ENCODE measurements around the gene ARHGAP22. TPM values are rescaled to one million over a fixed set of nuclear protein-coding genes. Genes with fewer than 3 reads are reported as not detected.

Gene ARHGAP22
- total RNA-seq, 2 donors from 2014 or later, result 0.32 to 0.48 TPM

DNA sequence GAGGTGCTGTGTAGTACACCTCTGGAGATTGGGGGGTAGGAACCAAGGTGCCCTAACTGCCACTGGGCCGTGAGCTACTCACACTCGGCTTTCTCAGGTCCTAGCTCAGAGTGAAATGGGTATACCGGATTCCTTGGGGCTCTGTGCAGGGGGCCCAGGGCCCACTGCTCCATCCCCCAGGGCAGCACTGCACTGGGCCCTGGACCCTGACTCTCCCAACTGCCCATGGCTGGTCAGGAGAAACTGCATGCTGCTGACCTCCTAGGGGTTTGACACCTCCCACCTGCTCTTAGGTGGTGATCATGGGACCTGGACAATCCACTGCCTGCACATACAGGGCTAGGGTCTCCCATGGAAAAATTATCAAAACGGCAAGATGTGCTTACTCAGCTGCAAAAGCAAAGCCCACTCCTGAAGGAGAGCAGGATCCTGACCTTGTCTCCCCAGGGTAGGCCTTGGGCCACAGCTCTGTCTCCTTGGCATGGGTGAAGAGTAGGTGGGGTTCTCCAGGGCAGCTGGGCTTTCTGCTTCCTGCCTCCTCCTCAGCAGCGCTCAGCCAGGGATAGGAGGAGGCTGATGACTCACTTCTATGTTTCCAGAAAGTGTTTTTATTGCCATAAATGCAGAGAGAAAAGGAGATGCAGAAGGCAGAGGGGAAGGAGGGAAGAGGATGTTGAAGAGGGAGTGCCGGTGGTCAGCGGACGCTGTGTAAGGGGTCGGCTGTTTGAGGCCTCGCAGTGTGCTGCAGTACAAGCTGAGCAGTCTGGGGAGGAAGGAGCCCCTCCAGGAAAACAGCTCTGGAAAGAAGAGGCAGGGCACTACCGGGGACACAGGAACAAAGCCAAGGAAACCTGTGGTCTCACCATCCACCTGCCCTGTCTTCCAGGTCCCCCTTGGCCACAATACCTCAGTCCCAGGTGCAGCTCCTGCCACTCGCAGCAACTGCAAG lies 107.8 kb downstream of the ARHGAP22 start:
- peaks cover 17% of the 10 kb centered on the region for H3K27me3 Mint-ChIP-seq
- H3K4me1 Mint-ChIP-seq, result peaks cover 9% of the 10 kb centered on the region
- no peak overlapping the region for H3K27ac Mint-ChIP-seq
- ATAC-seq (replicated peaks), result no peak
- no peak overlapping the region for H3K4me3 Mint-ChIP-seq
- H3K36me3 Mint-ChIP-seq (ENCODE audit: low read depth), result no peaks in the 10 kb centered on the region
- H3K9me3 Mint-ChIP-seq, result no peaks in the 10 kb centered on the region

DNA sequence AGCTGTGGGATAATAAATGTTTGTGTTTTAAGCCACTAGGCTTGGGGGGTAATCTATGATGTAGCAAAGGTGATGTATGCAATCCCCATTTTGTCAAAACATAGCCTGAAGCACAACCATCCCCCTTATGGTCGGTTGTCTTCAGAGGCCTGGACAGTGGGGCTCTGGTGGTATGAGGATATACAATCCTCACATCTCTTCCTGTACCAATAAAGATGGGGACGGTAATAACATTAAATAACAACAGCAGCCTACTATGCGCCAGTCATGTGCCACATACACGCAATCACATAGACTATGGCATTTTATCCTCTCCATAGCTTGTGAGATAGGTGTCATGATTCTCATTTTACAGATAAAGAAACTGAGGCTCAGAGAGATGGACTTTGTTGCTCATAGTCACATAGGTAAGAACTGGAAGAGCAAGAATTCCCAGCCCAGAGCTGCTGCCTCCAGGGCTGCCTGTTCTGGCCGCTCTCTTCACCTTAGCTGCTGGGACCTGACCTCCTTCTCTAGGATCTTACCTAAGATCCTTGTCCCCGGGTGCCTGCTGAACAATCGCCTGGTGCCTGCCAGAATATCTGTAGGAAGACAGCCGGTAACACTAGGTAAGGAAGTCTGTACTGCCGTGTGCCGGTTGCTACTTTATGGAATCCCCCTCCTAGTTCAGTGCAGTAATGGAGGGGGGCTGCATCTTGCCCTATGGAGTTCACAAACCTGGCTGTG lies 108.6 kb downstream of the ARHGAP22 start:
- Mint-ChIP-seq H3K36me3 (ENCODE audit: low read depth) (no peaks in the 10 kb centered on the region), H3K4me3 (no peak overlapping the region), H3K27ac (no peak overlapping the region), H3K9me3 (no peaks in the 10 kb centered on the region), H3K27me3 (peaks cover 19% of the 10 kb centered on the region), H3K4me1 (peaks cover 9% of the 10 kb centered on the region)
- ATAC-seq (replicated peaks), result no peak

DNA sequence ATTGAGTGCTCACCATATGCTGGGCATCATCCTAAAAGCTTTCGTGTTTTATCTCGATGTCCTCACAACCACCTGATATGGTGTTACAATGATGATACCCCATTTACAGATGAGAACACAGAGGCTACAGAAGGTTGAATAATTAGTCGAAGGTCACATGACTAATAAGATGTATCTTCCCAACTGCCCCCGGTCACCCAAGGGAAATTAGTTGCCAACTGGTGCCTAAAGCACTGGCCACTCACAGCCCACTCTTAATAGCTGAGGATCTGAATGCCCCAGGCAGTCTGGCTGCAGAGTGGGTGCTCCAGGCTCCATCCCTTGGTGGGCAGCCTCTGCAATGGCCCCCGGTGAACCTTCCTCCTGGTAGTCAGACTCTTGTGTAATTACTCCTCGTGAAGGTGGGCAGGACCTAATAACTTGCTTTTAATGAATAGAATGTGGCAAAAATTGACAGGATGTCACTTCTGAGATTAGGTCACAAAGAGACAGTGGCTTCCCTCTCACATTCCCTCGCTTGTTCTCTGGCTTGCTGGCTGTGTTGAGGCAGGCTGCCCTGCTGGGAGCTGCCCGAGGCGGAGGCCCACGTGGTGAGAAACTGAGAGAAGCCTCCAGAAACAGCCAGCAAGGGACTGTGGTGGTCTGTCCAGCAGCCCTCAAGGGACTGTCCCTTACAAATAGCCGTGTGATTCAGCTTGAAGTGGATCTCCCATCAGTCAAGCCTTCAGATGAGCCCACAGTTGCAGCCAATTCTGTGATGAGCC lies 109.4 kb downstream of the ARHGAP22 start:
- ATAC-seq (replicated peaks), result no peak
- no peak overlapping the region for H3K4me3 Mint-ChIP-seq
- peaks cover 27% of the 10 kb centered on the region for H3K27me3 Mint-ChIP-seq
- H3K9me3 Mint-ChIP-seq, result no peaks in the 10 kb centered on the region
- peaks cover 9% of the 10 kb centered on the region for H3K4me1 Mint-ChIP-seq
- no peak overlapping the region for H3K27ac Mint-ChIP-seq
- H3K36me3 Mint-ChIP-seq (ENCODE audit: low read depth), result no peaks in the 10 kb centered on the region

DNA sequence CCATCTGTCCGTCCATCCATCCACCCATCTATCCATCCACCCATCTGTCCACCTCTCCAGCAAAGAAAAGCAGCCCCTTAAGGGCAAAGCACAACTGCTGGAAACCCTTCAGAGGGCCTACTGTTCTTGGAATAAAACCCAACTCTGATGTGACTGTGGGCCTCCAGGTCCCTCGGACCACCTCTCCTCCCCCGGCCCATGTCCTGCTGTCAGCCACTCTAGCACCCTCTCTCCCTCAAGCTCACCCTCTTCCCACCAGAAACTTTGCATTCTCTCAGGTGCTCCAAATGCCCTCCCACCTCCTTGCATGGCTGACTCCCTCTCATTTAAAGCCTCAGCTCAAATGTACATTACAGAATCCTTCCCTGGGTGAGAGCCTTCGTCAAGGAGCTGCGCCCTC lies 110.3 kb downstream of the ARHGAP22 start:
- H3K4me1 Mint-ChIP-seq, result peaks cover 9% of the 10 kb centered on the region
- no peak overlapping the region for H3K4me3 Mint-ChIP-seq
- H3K9me3 Mint-ChIP-seq, result no peaks in the 10 kb centered on the region
- H3K27me3 Mint-ChIP-seq, result peaks cover 27% of the 10 kb centered on the region
- no peaks in the 10 kb centered on the region for H3K36me3 Mint-ChIP-seq (ENCODE audit: low read depth)
- H3K27ac Mint-ChIP-seq, result no peak overlapping the region
- no peak for ATAC-seq (replicated peaks)

DNA sequence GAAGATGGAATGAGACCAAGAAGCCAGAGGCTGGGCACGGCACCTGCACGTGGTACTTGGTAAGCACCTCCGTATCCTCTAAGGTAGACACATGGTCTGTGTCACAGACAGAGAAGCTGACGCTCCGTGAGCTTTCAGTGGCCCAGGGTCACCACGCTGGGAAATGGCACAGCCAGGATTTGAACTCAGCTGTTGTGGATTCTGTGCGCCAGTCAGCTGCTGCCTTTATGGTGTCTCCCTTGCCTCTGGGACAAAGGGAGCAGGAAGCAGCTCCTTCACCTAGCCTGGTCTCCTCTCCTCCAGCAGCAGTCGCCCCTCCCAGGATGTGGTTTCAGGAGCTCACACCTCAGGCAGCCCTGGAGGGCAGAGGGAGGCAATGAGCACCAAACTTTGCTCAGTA lies 110.8 kb downstream of the ARHGAP22 start:
- Mint-ChIP-seq H3K36me3 (ENCODE audit: low read depth) (no peaks in the 10 kb centered on the region), H3K4me1 (peaks cover 9% of the 10 kb centered on the region), H3K27me3 (peaks cover 29% of the 10 kb centered on the region), H3K27ac (no peak overlapping the region), H3K9me3 (no peaks in the 10 kb centered on the region), H3K4me3 (no peak overlapping the region)
- ATAC-seq (replicated peaks), result no peak

DNA sequence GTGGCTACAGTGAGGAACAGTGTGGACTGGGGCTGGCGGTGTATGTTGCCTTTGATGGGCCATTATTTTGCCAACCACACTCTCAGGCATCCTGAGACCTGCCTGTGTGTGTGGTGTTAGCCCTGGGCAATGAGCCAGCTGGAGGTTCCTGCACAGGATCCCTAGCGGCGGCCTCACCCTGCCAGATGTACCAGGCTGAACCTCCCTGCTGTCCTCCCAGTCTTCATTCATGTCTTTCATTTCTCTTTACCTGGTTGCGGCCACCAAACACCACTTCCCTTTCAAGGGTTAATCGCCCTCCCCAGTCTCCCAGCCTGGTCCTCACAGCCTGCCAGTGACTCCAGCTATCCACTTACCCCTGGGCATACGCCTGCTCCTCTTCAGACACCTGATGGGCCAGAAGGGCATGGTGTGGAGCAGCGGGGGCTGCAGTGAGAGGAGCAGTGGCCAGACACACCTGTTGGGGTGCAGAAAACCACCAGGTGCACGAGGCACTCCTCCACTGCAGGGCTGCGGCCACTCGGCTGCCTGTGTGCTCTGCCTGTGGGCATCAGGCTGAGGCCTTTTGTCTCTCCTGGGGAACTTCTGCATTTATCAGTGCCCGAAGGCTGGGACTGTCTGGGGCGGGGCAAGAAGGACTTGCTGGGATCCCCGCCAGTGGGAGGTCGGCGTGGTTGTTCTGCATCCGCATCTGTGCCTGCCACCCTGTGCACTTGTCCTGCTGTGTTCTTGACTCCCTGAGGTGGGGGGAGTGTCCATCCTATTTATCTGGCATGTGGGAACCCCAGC lies 111.6 kb downstream of the ARHGAP22 start:
- no peaks in the 10 kb centered on the region for H3K9me3 Mint-ChIP-seq
- ATAC-seq (replicated peaks), result no peak
- no peak overlapping the region for H3K4me3 Mint-ChIP-seq
- H3K4me1 Mint-ChIP-seq, result peaks cover 9% of the 10 kb centered on the region
- no peaks in the 10 kb centered on the region for H3K36me3 Mint-ChIP-seq (ENCODE audit: low read depth)
- no peak overlapping the region for H3K27ac Mint-ChIP-seq
- H3K27me3 Mint-ChIP-seq, result peaks cover 34% of the 10 kb centered on the region

DNA sequence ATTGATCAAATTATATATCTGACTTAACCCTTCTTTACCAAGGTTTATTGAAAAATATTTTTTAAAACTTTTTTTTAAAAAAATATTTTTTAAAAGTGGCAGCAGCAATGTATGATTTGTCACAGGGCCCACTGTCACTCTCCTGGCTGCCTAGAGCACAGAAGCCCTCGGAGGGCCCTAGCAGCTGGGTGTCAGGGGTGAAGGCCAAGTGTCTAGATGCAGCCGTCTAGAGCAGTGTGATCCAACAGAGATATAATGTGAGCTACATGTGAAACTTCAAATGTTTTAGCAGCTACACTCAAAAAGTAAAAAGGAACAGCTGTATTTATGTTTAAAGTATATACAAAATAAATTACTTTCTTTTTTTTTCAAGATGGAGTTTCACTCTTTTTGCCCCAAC lies 112.7 kb downstream of the ARHGAP22 start:
- no peaks in the 10 kb centered on the region for H3K36me3 Mint-ChIP-seq (ENCODE audit: low read depth)
- H3K4me1 Mint-ChIP-seq, result peaks cover 9% of the 10 kb centered on the region
- no peaks in the 10 kb centered on the region for H3K9me3 Mint-ChIP-seq
- H3K27me3 Mint-ChIP-seq, result peaks cover 35% of the 10 kb centered on the region
- no peak for ATAC-seq (replicated peaks)
- H3K4me3 Mint-ChIP-seq, result no peak overlapping the region
- H3K27ac Mint-ChIP-seq, result no peak overlapping the region

DNA sequence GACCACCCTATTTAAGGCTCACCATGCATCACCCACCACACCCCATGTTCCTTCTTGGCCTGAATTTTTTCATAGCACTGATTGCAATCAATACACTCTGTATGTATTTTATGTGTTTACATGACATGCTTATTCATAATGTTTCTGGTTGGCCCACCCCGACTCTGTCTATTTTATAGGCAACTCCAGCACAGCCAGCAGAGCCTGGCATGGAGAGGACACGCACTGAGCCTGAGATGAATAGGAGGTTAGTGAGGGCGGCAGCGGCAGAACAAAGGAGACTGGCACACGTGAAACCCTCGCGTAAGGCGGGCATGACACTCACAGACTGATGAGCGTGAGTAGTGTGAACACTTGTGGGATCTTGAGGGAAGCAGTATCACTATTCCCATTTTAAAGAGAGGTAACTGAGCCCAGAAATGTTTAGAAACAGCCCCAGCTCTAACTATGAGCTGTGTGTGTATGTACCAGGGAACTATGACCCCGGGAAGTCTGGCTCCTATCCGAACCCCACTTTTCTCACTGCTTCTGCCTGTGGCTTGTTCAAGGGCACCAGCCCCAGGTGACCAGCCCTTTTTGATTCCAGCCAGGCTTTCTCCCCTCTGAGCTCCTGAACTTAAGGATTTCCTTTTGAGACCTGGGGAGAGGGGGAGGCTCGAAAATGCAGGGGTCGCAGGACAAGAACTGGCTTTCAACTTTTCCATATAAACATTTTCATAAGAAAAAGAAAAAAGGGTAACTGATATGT lies 113.3 kb downstream of the ARHGAP22 start:
- no peaks in the 10 kb centered on the region for H3K36me3 Mint-ChIP-seq (ENCODE audit: low read depth)

DNA sequence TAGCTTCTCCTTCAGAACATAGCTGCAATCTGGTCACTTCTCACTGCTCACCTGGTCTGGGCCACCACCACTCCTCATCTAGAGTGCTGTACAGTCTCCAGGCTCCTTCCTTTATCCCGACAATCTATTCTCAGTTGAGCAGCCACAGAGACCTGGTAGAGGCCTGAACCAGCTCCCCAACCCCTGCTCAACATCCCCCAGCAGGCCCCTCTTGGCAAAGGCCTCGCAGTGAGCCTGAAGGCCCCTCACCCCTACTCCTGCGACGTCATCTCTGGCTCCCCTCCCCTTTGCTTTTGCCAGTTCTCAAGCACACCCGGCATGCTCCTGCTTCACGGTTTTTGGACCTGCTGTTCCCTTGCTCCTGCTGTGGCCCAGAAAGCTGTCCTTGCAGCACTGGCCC lies 113.9 kb downstream of the ARHGAP22 start:
- peaks cover 35% of the 10 kb centered on the region for H3K27me3 Mint-ChIP-seq
- no peak overlapping the region for H3K4me3 Mint-ChIP-seq
- no peaks in the 10 kb centered on the region for H3K36me3 Mint-ChIP-seq (ENCODE audit: low read depth)
- H3K9me3 Mint-ChIP-seq, result no peaks in the 10 kb centered on the region
- no peak overlapping the region for H3K27ac Mint-ChIP-seq
- ATAC-seq (replicated peaks), result no peak
- peaks cover 9% of the 10 kb centered on the region for H3K4me1 Mint-ChIP-seq

More for the DNA sequence above, 113.3 kb downstream of the ARHGAP22 start:
- Mint-ChIP-seq H3K27me3 (peaks cover 35% of the 10 kb centered on the region), H3K4me3 (no peak overlapping the region), H3K4me1 (peaks cover 9% of the 10 kb centered on the region), H3K9me3 (no peaks in the 10 kb centered on the region), H3K27ac (no peak overlapping the region)
- no peak for ATAC-seq (replicated peaks)

DNA sequence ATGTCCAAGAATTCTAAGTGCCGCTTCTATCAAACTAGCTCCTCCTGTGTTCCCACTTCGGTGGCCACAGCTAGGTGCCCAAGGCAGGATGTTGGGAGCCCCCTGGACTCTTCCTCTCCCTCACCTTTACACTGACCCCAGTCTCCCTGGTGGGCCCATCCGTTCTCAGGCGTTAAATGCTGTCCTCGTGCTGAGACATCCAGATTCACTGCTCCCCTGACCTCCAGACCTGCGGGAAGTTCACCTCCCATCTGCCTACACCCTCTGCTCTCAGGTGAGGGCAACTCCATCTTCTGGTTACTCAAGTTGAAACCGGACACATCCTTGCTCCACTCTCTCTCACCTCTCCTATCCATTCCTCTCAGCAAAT lies 114.3 kb downstream of the ARHGAP22 start:
- no peak overlapping the region for H3K27ac Mint-ChIP-seq
- H3K36me3 Mint-ChIP-seq (ENCODE audit: low read depth), result no peaks in the 10 kb centered on the region
- no peak for ATAC-seq (replicated peaks)
- no peaks in the 10 kb centered on the region for H3K9me3 Mint-ChIP-seq
- H3K27me3 Mint-ChIP-seq, result peaks cover 34% of the 10 kb centered on the region
- H3K4me1 Mint-ChIP-seq, result peaks cover 9% of the 10 kb centered on the region
- H3K4me3 Mint-ChIP-seq, result no peak overlapping the region

DNA sequence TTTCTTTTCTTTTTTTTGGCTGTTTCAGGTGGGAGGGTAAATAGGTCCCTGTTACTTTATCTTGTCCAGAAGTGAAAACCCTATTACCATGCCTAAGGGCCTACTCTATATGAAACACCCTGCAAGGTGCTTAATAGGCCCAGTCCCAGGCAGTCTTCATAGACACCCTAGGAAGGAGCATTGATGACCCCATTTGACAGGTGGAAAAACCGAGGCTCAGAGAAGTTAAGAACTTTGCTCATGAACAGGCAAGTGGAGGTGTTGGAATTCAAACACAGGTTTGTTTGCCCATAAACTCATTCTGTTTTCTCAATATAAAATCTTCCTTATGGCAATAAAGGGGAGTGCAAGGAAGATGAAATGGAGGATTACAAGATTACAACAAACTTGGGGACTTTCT lies 115.8 kb downstream of the ARHGAP22 start:
- ATAC-seq (replicated peaks), result no peak
- H3K4me3 Mint-ChIP-seq, result no peak overlapping the region
- H3K36me3 Mint-ChIP-seq (ENCODE audit: low read depth), result no peaks in the 10 kb centered on the region
- H3K27ac Mint-ChIP-seq, result no peak overlapping the region
- no peaks in the 10 kb centered on the region for H3K9me3 Mint-ChIP-seq
- peaks cover 24% of the 10 kb centered on the region for H3K27me3 Mint-ChIP-seq
- no peaks in the 10 kb centered on the region for H3K4me1 Mint-ChIP-seq

DNA sequence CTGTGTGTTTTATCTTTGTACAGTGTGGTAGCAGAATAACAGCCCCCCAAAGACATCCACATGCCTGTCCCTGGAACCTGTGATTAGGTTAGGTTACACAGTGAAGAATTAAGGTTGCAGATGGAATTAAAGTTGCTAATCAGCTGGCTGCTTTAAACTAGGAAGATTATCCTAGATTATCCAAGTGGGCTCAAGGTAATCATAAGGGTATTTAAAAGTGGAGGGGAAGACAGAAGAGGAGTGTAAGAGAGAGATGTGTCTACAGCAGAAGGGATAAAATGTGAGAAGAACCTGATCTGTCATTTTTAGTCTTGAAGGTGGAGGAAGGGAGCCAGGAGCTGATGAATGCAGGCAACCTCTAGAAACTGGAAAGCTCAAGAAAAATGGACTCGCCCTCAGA lies 117.6 kb downstream of the ARHGAP22 start:
- Mint-ChIP-seq H3K4me3 (no peak overlapping the region), H3K4me1 (no peaks in the 10 kb centered on the region), H3K27me3 (peaks cover 24% of the 10 kb centered on the region), H3K9me3 (no peaks in the 10 kb centered on the region), H3K27ac (no peak overlapping the region), H3K36me3 (ENCODE audit: low read depth) (no peaks in the 10 kb centered on the region)
- no peak for ATAC-seq (replicated peaks)

DNA sequence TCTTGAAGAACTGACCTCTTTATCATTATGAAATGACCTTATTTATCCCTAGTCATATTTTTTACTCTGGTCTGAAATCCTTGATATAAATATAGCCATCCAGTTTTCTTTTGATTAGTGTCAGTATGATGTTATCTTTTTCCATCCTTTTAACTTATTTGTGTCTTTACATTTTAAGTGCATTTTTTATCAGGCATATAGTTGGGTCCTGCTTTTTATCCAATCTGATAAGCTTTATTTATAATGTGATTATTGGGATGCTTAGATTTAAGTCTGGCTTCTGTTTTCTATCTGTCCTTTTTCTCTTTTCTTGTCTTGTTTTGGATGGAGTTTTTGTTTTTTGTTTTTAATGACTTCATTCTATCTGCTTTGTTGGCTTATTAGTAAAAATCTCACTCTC lies 119.2 kb downstream of the ARHGAP22 start:
- Mint-ChIP-seq H3K27ac (no peak overlapping the region), H3K4me1 (no peaks in the 10 kb centered on the region), H3K27me3 (peaks cover 16% of the 10 kb centered on the region), H3K9me3 (no peaks in the 10 kb centered on the region), H3K4me3 (no peak overlapping the region), H3K36me3 (ENCODE audit: low read depth) (no peaks in the 10 kb centered on the region)
- no peak for ATAC-seq (replicated peaks)

Data from activated T-helper 17 cell treated with anti-CD3 and anti-CD28 coated beads, Interleukin-2, amount 50 U/mL, for 72 hours (primary cell).